NCI-H146 treated with DMSO at 0.1 percent for 48 hours (cell line): ENCODE results near the gene TBC1D3C.
"Not testable (repeated sequence)": the region's sequence is repeated elsewhere in the genome, so short reads cannot be mapped to it uniquely, and the experiment has no call there.

ENCODE experiments used
- DNase-seq: peaks from one replicate; lab custom pipeline; 2025; ENCODE audit not compliant: unreplicated experiment; lab: John Stamatoyannopoulos, UW

Gene TBC1D3C

GRCh38 chr17:38068534-38068933 lies at the start of gene TBC1D3C:
TBC1D3C (minus strand) TSS chr17:38068634; CDS start chr17:38067066, 1,568 bp downstream.
- DNase-seq, result not testable (repeated sequence)

- DNase-seq, result not testable (repeated sequence)
Observed at GRCh38 chr17:38099262-38099661, 30.8 kb upstream of the TBC1D3C start.

- DNase-seq, result not testable (repeated sequence)
Observed at GRCh38 chr17:38094059-38094694, 25.7 kb upstream of the TBC1D3C start.

GRCh38 chr17:38088120-38088519 lies 19.7 kb upstream of the TBC1D3C start:
- not testable (repeated sequence) for DNase-seq

GRCh38 chr17:38087344-38087743 lies 18.9 kb upstream of the TBC1D3C start:
- DNase-seq, result not testable (repeated sequence)
